Measurements from ENCODE around the gene RNASEH2B. TPM values are rescaled to one million over a fixed set of nuclear protein-coding genes. Genes with fewer than 3 reads are reported as not detected.

The RNASEH2B gene
- total RNA-seq, 1 donor from 2014 or later = 22.3 TPM

- no peak overlapping the region for H3K4me3 Mint-ChIP-seq (ENCODE audit: unreplicated experiment)
- no peak for DNase-seq (ENCODE audit: low spot score)
Measured at GRCh38 chr13:50990818-50991506, 81.4 kb downstream of the RNASEH2B start.

GRCh38 chr13:50991579-50992521, 82.3 kb downstream of the RNASEH2B start:
- Mint-ChIP-seq H3K9me3 (ENCODE audit: low read depth) (peaks cover 2% of the 10 kb centered on the region), H3K27me3 (ENCODE audit: low read depth) (no peaks in the 10 kb centered on the region), H3K4me1 (ENCODE audit: low read depth) (peaks cover 15% of the 10 kb centered on the region), H3K27ac (ENCODE audit: unreplicated experiment) (no peak overlapping the region), H3K36me3 (ENCODE audit: low read depth) (peaks cover 2% of the 10 kb centered on the region), H3K4me3 (ENCODE audit: unreplicated experiment) (no peak overlapping the region)
- no peak for DNase-seq (ENCODE audit: low spot score)
- TF ChIP-seq CTCF (IDR thresholded peaks at IDR 0.05) = no peak

More at GRCh38 chr13:50990818-50991506, 81.4 kb downstream of the RNASEH2B start:
- Mint-ChIP-seq H3K4me1 (ENCODE audit: low read depth) (peaks cover 15% of the 10 kb centered on the region), H3K9me3 (ENCODE audit: low read depth) (peaks cover 2% of the 10 kb centered on the region), H3K27me3 (ENCODE audit: low read depth) (no peaks in the 10 kb centered on the region), H3K27ac (ENCODE audit: unreplicated experiment) (peak overlapping the region; percentile 61), H3K36me3 (ENCODE audit: low read depth) (peaks cover 2% of the 10 kb centered on the region)
- no peak for TF ChIP-seq CTCF (IDR thresholded peaks at IDR 0.05)

- no peak for DNase-seq (ENCODE audit: low spot score)
- H3K4me1 Mint-ChIP-seq (ENCODE audit: low read depth) = peaks cover 15% of the 10 kb centered on the region
- peaks cover 2% of the 10 kb centered on the region for H3K36me3 Mint-ChIP-seq (ENCODE audit: low read depth)
- no peak overlapping the region for H3K27ac Mint-ChIP-seq (ENCODE audit: unreplicated experiment)
- TF ChIP-seq CTCF (IDR thresholded peaks at IDR 0.05) = no peak
- H3K9me3 Mint-ChIP-seq (ENCODE audit: low read depth) = peaks cover 2% of the 10 kb centered on the region
- no peaks in the 10 kb centered on the region for H3K27me3 Mint-ChIP-seq (ENCODE audit: low read depth)
- H3K4me3 Mint-ChIP-seq (ENCODE audit: unreplicated experiment) = no peak overlapping the region
Measured at GRCh38 chr13:50993371-50993770, 83.8 kb downstream of the RNASEH2B start.

GRCh38 chr13:50993934-50994333, 84.3 kb downstream of the RNASEH2B start:
- Mint-ChIP-seq H3K4me1 (ENCODE audit: low read depth) (peaks cover 15% of the 10 kb centered on the region), H3K9me3 (ENCODE audit: low read depth) (no peaks in the 10 kb centered on the region), H3K36me3 (ENCODE audit: low read depth) (no peaks in the 10 kb centered on the region), H3K27me3 (ENCODE audit: low read depth) (no peaks in the 10 kb centered on the region), H3K4me3 (ENCODE audit: unreplicated experiment) (no peak overlapping the region), H3K27ac (ENCODE audit: unreplicated experiment) (no peak overlapping the region)
- no peak for DNase-seq (ENCODE audit: low spot score)
- no peak for TF ChIP-seq CTCF (IDR thresholded peaks at IDR 0.05)

- Mint-ChIP-seq H3K4me3 (ENCODE audit: unreplicated experiment) (no peak overlapping the region), H3K27me3 (ENCODE audit: low read depth) (no peaks in the 10 kb centered on the region), H3K36me3 (ENCODE audit: low read depth) (no peaks in the 10 kb centered on the region), H3K27ac (ENCODE audit: unreplicated experiment) (no peak overlapping the region), H3K4me1 (ENCODE audit: low read depth) (peaks cover 15% of the 10 kb centered on the region), H3K9me3 (ENCODE audit: low read depth) (no peaks in the 10 kb centered on the region)
- TF ChIP-seq CTCF (IDR thresholded peaks at IDR 0.05) = no peak
- DNase-seq (ENCODE audit: low spot score) = no peak
Measured at GRCh38 chr13:50994651-50995050, 85.1 kb downstream of the RNASEH2B start.
